Activated T-cell treated with anti-CD3 and anti-CD28 coated beads, Interleukin-2, amount 50 U/mL, for 72 hours (primary cell): ENCODE measurements around the gene SEMA3A. TPM values are rescaled to one million over a fixed set of nuclear protein-coding genes. Genes with fewer than 3 reads are reported as not detected.

Source experiments
- ATAC-seq, 2 donors: fragments of 150-1000 bp; cut with Tn5 transposase; replicated peaks in 1 of 2; 2 replicates each; pipeline ENCODE4 v1.10.0; 2021; ENCODE audit warnings: moderate library complexity in 2 of 2, mild to moderate bottlenecking in 1 of 2
- DNase-seq, 2 donors: peaks; one replicate each; pipeline ENCODE4 v3.0.0; 2021 to 2022; ENCODE audit warnings: mixed read lengths in 1 of 2
- H3K27ac Mint-ChIP-seq: one replicate; pipeline ENCODE4 v1.8.0; 2022; ENCODE audit warnings: mild to moderate bottlenecking, moderate library complexity, mixed read lengths
- H3K27me3 Mint-ChIP-seq: one replicate; pipeline ENCODE4 v1.8.0; 2022; ENCODE audit warnings: low read depth, mixed read lengths
- H3K36me3 Mint-ChIP-seq, 2 donors: one replicate each; pipeline ENCODE4 v1.8.0; 2022; ENCODE audit warnings: mixed read lengths in 2 of 2, mild to moderate bottlenecking in 1 of 2; ENCODE audit not compliant: insufficient read depth in 2 of 2
- H3K4me1 Mint-ChIP-seq: one replicate; pipeline ENCODE4 v1.8.0; 2022; ENCODE audit warnings: low read depth, mixed read lengths
- H3K4me3 Mint-ChIP-seq, 2 donors: one replicate each; pipeline ENCODE4 v1.8.0; 2022; ENCODE audit warnings: mild to moderate bottlenecking in 2 of 2, mixed read lengths in 2 of 2, moderate library complexity in 2 of 2
- H3K9me3 Mint-ChIP-seq, 2 donors: one replicate each; pipeline ENCODE4 v1.8.0; 2022; ENCODE audit warnings: mixed read lengths in 2 of 2
- total RNA-seq, 2 donors: library from RNA; stranded (reverse); gene quantifications; one replicate each; pipeline ENCODE4 v1.2.3, GENCODE V29; 2022

SEMA3A gene
- total RNA-seq, 2 donors from 2014 or later = 0.62 to 0.63 TPM

GRCh38 chr7:83931968-83932367, 262.6 kb downstream of the SEMA3A start:
- Mint-ChIP-seq H3K9me3 (no peaks in the 10 kb centered on the region), H3K4me1 (no peaks in the 10 kb centered on the region), H3K4me3 (no peak overlapping the region), H3K27ac (no peak overlapping the region), H3K36me3 (no peaks in the 10 kb centered on the region), H3K27me3 (no peaks in the 10 kb centered on the region)
- DNase-seq (no peak), ATAC-seq (no peak)

GRCh38 chr7:83930262-83930661, 264.3 kb downstream of the SEMA3A start:
- H3K4me3 Mint-ChIP-seq = no peak overlapping the region
- DNase-seq = no peak
- H3K4me1 Mint-ChIP-seq = no peaks in the 10 kb centered on the region
- H3K36me3 Mint-ChIP-seq = no peaks in the 10 kb centered on the region
- H3K27ac Mint-ChIP-seq = no peak overlapping the region
- H3K27me3 Mint-ChIP-seq = no peaks in the 10 kb centered on the region
- no peaks in the 10 kb centered on the region for H3K9me3 Mint-ChIP-seq
- no peak for ATAC-seq

- ATAC-seq (no peak), DNase-seq (no peak)
- Mint-ChIP-seq H3K4me3 (no peak overlapping the region), H3K4me1 (no peaks in the 10 kb centered on the region), H3K36me3 (no peaks in the 10 kb centered on the region), H3K27me3 (no peaks in the 10 kb centered on the region), H3K27ac (no peak overlapping the region), H3K9me3 (no peaks in the 10 kb centered on the region)
Measured at GRCh38 chr7:83925860-83926259, 268.7 kb downstream of the SEMA3A start.

GRCh38 chr7:83921941-83922607, 272.5 kb downstream of the SEMA3A start:
- no peak for ATAC-seq
- no peaks in the 10 kb centered on the region for H3K4me1 Mint-ChIP-seq
- no peaks in the 10 kb centered on the region for H3K9me3 Mint-ChIP-seq
- H3K4me3 Mint-ChIP-seq = no peak overlapping the region
- DNase-seq = no peak
- H3K36me3 Mint-ChIP-seq = no peaks in the 10 kb centered on the region
- no peaks in the 10 kb centered on the region for H3K27me3 Mint-ChIP-seq
- H3K27ac Mint-ChIP-seq = no peak overlapping the region

GRCh38 chr7:83921271-83921940, 273.2 kb downstream of the SEMA3A start:
- H3K27me3 Mint-ChIP-seq = no peaks in the 10 kb centered on the region
- ATAC-seq = no peak

GRCh38 chr7:83918142-83918541, 276.4 kb downstream of the SEMA3A start:
- Mint-ChIP-seq H3K4me3 (no peak overlapping the region), H3K27me3 (no peaks in the 10 kb centered on the region), H3K9me3 (peaks cover under 1 to 2% of the 10 kb centered on the region in 2 donors), H3K27ac (no peak overlapping the region), H3K36me3 (no peaks in the 10 kb centered on the region), H3K4me1 (no peaks in the 10 kb centered on the region)
- DNase-seq (no peak), ATAC-seq (no peak)

More at GRCh38 chr7:83921271-83921940, 273.2 kb downstream of the SEMA3A start:
- Mint-ChIP-seq H3K4me3 (no peak overlapping the region), H3K4me1 (no peaks in the 10 kb centered on the region), H3K9me3 (no peaks in the 10 kb centered on the region), H3K36me3 (no peaks in the 10 kb centered on the region), H3K27ac (no peak overlapping the region)
- no peak for DNase-seq

- Mint-ChIP-seq H3K4me1 (no peaks in the 10 kb centered on the region), H3K36me3 (no peaks in the 10 kb centered on the region), H3K27ac (no peak overlapping the region), H3K9me3 (peaks cover 2 to 4% of the 10 kb centered on the region in 2 donors), H3K27me3 (no peaks in the 10 kb centered on the region), H3K4me3 (no peak overlapping the region)
- ATAC-seq (no peak), DNase-seq (no peak)
Measured at GRCh38 chr7:83913174-83913573, 281.4 kb downstream of the SEMA3A start.

- Mint-ChIP-seq H3K4me1 (no peaks in the 10 kb centered on the region), H3K36me3 (no peaks in the 10 kb centered on the region), H3K27me3 (no peaks in the 10 kb centered on the region), H3K27ac (no peak overlapping the region), H3K4me3 (no peak overlapping the region), H3K9me3 (peaks cover 2 to 4% of the 10 kb centered on the region in 2 donors)
- DNase-seq (no peak), ATAC-seq (no peak)
Measured at GRCh38 chr7:83908526-83908925, 286.1 kb downstream of the SEMA3A start.
